Astrocyte (in vitro differentiated cells and primary cell): Measurements from ENCODE around the gene NOL8. TPM values are rescaled to one million over a fixed set of nuclear protein-coding genes. Genes with fewer than 3 reads are reported as not detected.

Experiments
- DNase-seq: peaks from one replicate; pipeline ENCODE4 v3.0.0-alpha.2; 2010; ENCODE audit warnings: low read depth
- FAIRE-seq: peaks from 2 replicates; lab custom pipeline; 2011; peaks lifted over from hg19 to GRCh38; lab: Jason Lieb, UNC
- H2AFZ ChIP-seq: 2 replicates; pipeline ENCODE4 v1.6.0; 2012; ENCODE audit warnings: low read depth, low read length, inconsistent platforms
- H3K27ac ChIP-seq: 2 replicates; pipeline ENCODE4 v1.5.1; 2011; ENCODE audit warnings: low read depth, low read length, inconsistent platforms
- H3K27me3 ChIP-seq: 2 replicates; pipeline ENCODE4 v1.6.0; 2011; ENCODE audit warnings: low read length, inconsistent platforms; ENCODE audit not compliant: insufficient read depth
- H3K36me3 ChIP-seq: 2 replicates; pipeline ENCODE4 v1.5.1; 2011; ENCODE audit warnings: low read length, inconsistent platforms; ENCODE audit not compliant: insufficient read depth
- H3K4me1 ChIP-seq: 2 replicates; pipeline ENCODE4 v1.5.1; 2011; ENCODE audit warnings: low read length, inconsistent platforms; ENCODE audit not compliant: insufficient read depth
- H3K4me2 ChIP-seq: 2 replicates; pipeline ENCODE4 v1.6.0; 2012; ENCODE audit warnings: low read length, inconsistent platforms
- H3K4me3 ChIP-seq: 2 replicates; pipeline ENCODE4 v1.5.1; 2011; ENCODE audit warnings: low read depth, mild to moderate bottlenecking, low read length, inconsistent platforms; ENCODE audit not compliant: insufficient read depth
- H3K79me2 ChIP-seq: 2 replicates; pipeline ENCODE4 v1.6.0; 2012; ENCODE audit warnings: mild to moderate bottlenecking, low read length, inconsistent platforms; ENCODE audit not compliant: insufficient read depth
- H3K9ac ChIP-seq: 2 replicates; pipeline ENCODE4 v1.6.0; 2012; ENCODE audit warnings: mild to moderate bottlenecking, low read length, inconsistent platforms
- H3K9me3 ChIP-seq: 2 replicates; pipeline ENCODE4 v1.5.1; 2012; ENCODE audit warnings: low read depth, mild to moderate bottlenecking, low read length, inconsistent platforms; ENCODE audit not compliant: insufficient read depth
- H4K20me1 ChIP-seq: 2 replicates; pipeline ENCODE4 v1.6.0; 2012; ENCODE audit warnings: low read length, inconsistent platforms; ENCODE audit not compliant: insufficient read depth
- H3K27ac Mint-ChIP-seq: one replicate; pipeline ENCODE4 v1.8.0; 2021; ENCODE audit warnings: mild to moderate bottlenecking, mixed read lengths; ENCODE audit not compliant: unreplicated experiment
- H3K27me3 Mint-ChIP-seq: one replicate; pipeline ENCODE4 v1.8.0; 2021; ENCODE audit warnings: low read depth, mixed read lengths; ENCODE audit not compliant: unreplicated experiment
- H3K36me3 Mint-ChIP-seq: one replicate; pipeline ENCODE4 v1.8.0; 2021; ENCODE audit warnings: low read depth, mixed read lengths; ENCODE audit not compliant: unreplicated experiment
- H3K4me1 Mint-ChIP-seq: one replicate; pipeline ENCODE4 v1.8.0; 2021; ENCODE audit warnings: low read depth, mixed read lengths; ENCODE audit not compliant: unreplicated experiment
- H3K4me3 Mint-ChIP-seq: one replicate; pipeline ENCODE4 v1.8.0; 2021; ENCODE audit warnings: mild to moderate bottlenecking, moderate library complexity, mixed read lengths; ENCODE audit not compliant: unreplicated experiment
- H3K9me3 Mint-ChIP-seq: one replicate; pipeline ENCODE4 v1.8.0; 2021; ENCODE audit warnings: mild to moderate bottlenecking, mixed read lengths; ENCODE audit not compliant: unreplicated experiment
- CTCF ChIP-seq: IDR thresholded peaks from 2 replicates; pipeline ENCODE4 v1.5.1; 2011; ENCODE audit warnings: low read depth, mild to moderate bottlenecking, inconsistent platforms, low read length, moderate library complexity; ENCODE audit not compliant: insufficient read depth
- EZH2 ChIP-seq: IDR thresholded peaks from 2 replicates; pipeline ENCODE4 v1.6.1; 2012; ENCODE audit warnings: mild to moderate bottlenecking, low read length, inconsistent platforms; ENCODE audit not compliant: insufficient read depth
- total RNA-seq: library from RNA; stranded (reverse); gene quantifications from 2 replicates; pipeline ENCODE4 v1.2.1, GENCODE V29; 2021

NOL8 gene
- total RNA-seq, 1 donor from 2014 or later: 33.1 TPM

GRCh38 chr9:92290785-92291429, 34.2 kb downstream of the NOL8 start:
- H3K9me3 ChIP-seq: no peaks in the 10 kb centered on the region
- FAIRE-seq (no peak), DNase-seq (no peak)
- no peak overlapping the region for H2AFZ ChIP-seq
- H3K4me2 ChIP-seq: peak overlapping the region; percentile 79
- H3K36me3 ChIP-seq: peaks cover 28% of the 10 kb centered on the region
- no peak for TF ChIP-seq EZH2
- TF ChIP-seq CTCF: no peak
- H3K27ac Mint-ChIP-seq: no peak overlapping the region
- H3K27ac ChIP-seq: no peak overlapping the region
- H3K36me3 Mint-ChIP-seq: peaks cover 8% of the 10 kb centered on the region
- no peak overlapping the region for H3K9ac ChIP-seq
- H3K4me3 ChIP-seq: no peak overlapping the region
- peaks cover 19% of the 10 kb centered on the region for H3K4me1 ChIP-seq
- peak overlapping the region; percentile 93 for H3K4me3 Mint-ChIP-seq
- no peaks in the 10 kb centered on the region for H3K27me3 Mint-ChIP-seq
- H3K79me2 ChIP-seq: peaks cover 76% of the 10 kb centered on the region
- H3K9me3 Mint-ChIP-seq: no peaks in the 10 kb centered on the region
- H4K20me1 ChIP-seq: peaks cover 31% of the 10 kb centered on the region
- H3K4me1 Mint-ChIP-seq: peaks cover 27% of the 10 kb centered on the region
- no peaks in the 10 kb centered on the region for H3K27me3 ChIP-seq

GRCh38 chr9:92289708-92290390, 35.3 kb downstream of the NOL8 start:
- peak; percentile 46 for DNase-seq
- Histone ChIP-seq H3K4me2 (no peak overlapping the region), H3K9ac (no peak overlapping the region), H3K27ac (no peak overlapping the region), H4K20me1 (peaks cover 38% of the 10 kb centered on the region), H3K4me3 (no peak overlapping the region), H3K27me3 (no peaks in the 10 kb centered on the region), H2AFZ (no peak overlapping the region), H3K4me1 (peaks cover 19% of the 10 kb centered on the region), H3K9me3 (no peaks in the 10 kb centered on the region), H3K36me3 (peaks cover 35% of the 10 kb centered on the region), H3K79me2 (peaks cover 86% of the 10 kb centered on the region)
- TF ChIP-seq EZH2 (no peak), CTCF (no peak)
- Mint-ChIP-seq H3K4me3 (no peak overlapping the region), H3K27me3 (no peaks in the 10 kb centered on the region), H3K36me3 (peaks cover 10% of the 10 kb centered on the region), H3K4me1 (peaks cover 21% of the 10 kb centered on the region), H3K27ac (no peak overlapping the region), H3K9me3 (no peaks in the 10 kb centered on the region)
- peak; percentile 13 for FAIRE-seq

GRCh38 chr9:92279302-92279701, 45.8 kb downstream of the NOL8 start:
- H3K36me3 Mint-ChIP-seq: peaks cover 31% of the 10 kb centered on the region
- peaks cover 19% of the 10 kb centered on the region for H3K4me1 Mint-ChIP-seq
- no peak overlapping the region for H3K4me3 Mint-ChIP-seq
- FAIRE-seq (no peak), DNase-seq (no peak)
- H3K27ac Mint-ChIP-seq: no peak overlapping the region
- no peaks in the 10 kb centered on the region for H3K27me3 ChIP-seq
- no peak overlapping the region for H3K4me2 ChIP-seq
- peaks cover 24% of the 10 kb centered on the region for H4K20me1 ChIP-seq
- no peak overlapping the region for H3K9ac ChIP-seq
- no peak overlapping the region for H2AFZ ChIP-seq
- H3K4me3 ChIP-seq: no peak overlapping the region
- peaks cover 74% of the 10 kb centered on the region for H3K36me3 ChIP-seq
- H3K9me3 ChIP-seq: no peaks in the 10 kb centered on the region
- H3K27ac ChIP-seq: no peak overlapping the region
- no peak for TF ChIP-seq CTCF
- TF ChIP-seq EZH2: no peak
- peaks cover 33% of the 10 kb centered on the region for H3K79me2 ChIP-seq
- no peaks in the 10 kb centered on the region for H3K4me1 ChIP-seq
- H3K27me3 Mint-ChIP-seq: no peaks in the 10 kb centered on the region
- no peaks in the 10 kb centered on the region for H3K9me3 Mint-ChIP-seq
